Aorta (tissue), 5 donors: Measurements from ENCODE around the gene JMJD8. TPM values are rescaled to one million over a fixed set of nuclear protein-coding genes. Genes with fewer than 3 reads are reported as not detected.
A peak's percentile ranks its signal among the peaks of the same experiment; 100 is the strongest.

Experiments
- ATAC-seq: fragments of 200-7000 bp; cut with Tn5 transposase; one replicate; pipeline ENCODE4 v1.9.1; 2022; ENCODE audit warnings: moderate library complexity; ENCODE audit not compliant: low FRiP score
- DNase-seq, 2 donors: peaks; one replicate each; pipeline ENCODE4 v3.0.0-alpha.2; 2020
- H3K27ac ChIP-seq, 2 donors: one replicate each; pipeline ENCODE4 v1.5.1; 2013; ENCODE audit warnings: low read length in 2 of 2, mild to moderate bottlenecking in 2 of 2, moderate library complexity in 2 of 2, control low read depth in 1 of 2, inconsistent platforms in 1 of 2, low read depth in 1 of 2
- H3K27me3 ChIP-seq, 2 donors: one replicate each; pipeline ENCODE4 v1.6.1; 2013; ENCODE audit warnings: control low read depth in 1 of 2, low read length in 1 of 2, mild to moderate bottlenecking in 1 of 2, moderate library complexity in 1 of 2; ENCODE audit not compliant: insufficient read depth in 2 of 2, control insufficient read depth in 1 of 2
- H3K36me3 ChIP-seq, 2 donors: one replicate each; pipeline ENCODE4 v1.6.1; 2013; ENCODE audit warnings: control low read depth in 1 of 2, low read length in 1 of 2, mild to moderate bottlenecking in 1 of 2; ENCODE audit not compliant: insufficient read depth in 2 of 2, control insufficient read depth in 1 of 2
- H3K4me1 ChIP-seq, 2 donors: one replicate each; pipeline ENCODE4 v1.6.1; 2013; ENCODE audit warnings: low read length in 2 of 2, control low read depth in 1 of 2, mild to moderate bottlenecking in 1 of 2, moderate library complexity in 1 of 2; ENCODE audit not compliant: insufficient read depth in 2 of 2, control insufficient read depth in 1 of 2
- H3K4me3 ChIP-seq, 2 donors: one replicate each; pipeline ENCODE4 v1.5.1; 2013; ENCODE audit warnings: low read length in 2 of 2, control low read depth in 1 of 2, mild to moderate bottlenecking in 1 of 2
- H3K9me3 ChIP-seq: one replicate; pipeline ENCODE4 v1.6.1; 2013; ENCODE audit warnings: mild to moderate bottlenecking, low read length; ENCODE audit not compliant: control insufficient read depth
- WGBS, 2 donors: extraction: QIAGEN DNeasy Blood & Tissue Kit; methylation state at CpG; one replicate each; pipeline ENCODE4 v1.1.7; 2013; 5-methylcytosine and 5-hydroxymethylcytosine counted together
- intact Hi-C, 2 donors: fragments of 100-400 bp; cut with DNase I; formaldehyde crosslinking; loops; one replicate each; pipeline versions ENCODE4 v1.14.2 to v1.15.0; 2022
- polyA plus RNA-seq, 2 donors: library from polyadenylated mRNA; stranded (reverse); fragments of 200-250 nt; gene quantifications; one replicate each; pipeline ENCODE4 v1.2.3, GENCODE V29; 2013
- total RNA-seq, 2 donors: library from RNA; stranded (reverse); fragmentation: NEBNext Ultra II Directional; extraction: Animal tissue kit (Norgen Biotek cat#: 25700); gene quantifications; one replicate each; pipeline ENCODE4 v1.2.1, GENCODE V29; 2021
- donor health status: healthy with polysubstance abuse.
- donor health status: Bipolar disorder and iron deficiency.
- donor health status: DM: no; HTN: no; CAD: no.
- donor health status: DM: no; HTN: no; CAD: no.
- donor health status: DM: yes; HTN: yes; CAD: no.

The JMJD8 gene
- total and polyA plus RNA-seq, 4 donors: 46.1 to 110 (median 53.4) TPM

GRCh38 chr16:718922-719321, 34.8 kb upstream of the JMJD8 start:
- Histone ChIP-seq H3K4me1 (no peaks in the 10 kb centered on the region), H3K36me3 (no peaks in the 10 kb centered on the region), H3K4me3 (no peak overlapping the region), H3K9me3 (no peaks in the 10 kb centered on the region), H3K27ac (no peak overlapping the region), H3K27me3 (no peaks in the 10 kb centered on the region)
- DNase-seq (no peak), ATAC-seq (no peak)
- intact Hi-C loops: loop anchor here in 1 of 2 donors (10.0 kb wide), 1 partner anchor 256 kb away; the partner anchor contains the start of gene LMF1
- WGBS, 2 donors: 84 to 95% methylated on average over 6 of the region's 6 CpGs

- no peak overlapping the region for H3K27ac ChIP-seq
- no peaks in the 10 kb centered on the region for H3K27me3 ChIP-seq
- 94 to 97% methylated on average over 9 of the region's 9 CpGs for WGBS, 2 donors
- no peaks in the 10 kb centered on the region for H3K36me3 ChIP-seq
- intact Hi-C loops: loop anchor here in 1 of 2 donors (10.0 kb wide), 1 partner anchor 256 kb away; the partner anchor contains the start of gene LMF1
- DNase-seq: no peak
- ATAC-seq: no peak
- H3K4me1 ChIP-seq: no peaks in the 10 kb centered on the region
- no peak overlapping the region for H3K4me3 ChIP-seq
- H3K9me3 ChIP-seq: no peaks in the 10 kb centered on the region
Observed at GRCh38 chr16:718389-718788, 34.3 kb upstream of the JMJD8 start.

- ATAC-seq (no peak), DNase-seq (no peak)
- no peaks in the 10 kb centered on the region for H3K9me3 ChIP-seq
- 87% methylated on average over 27 to 32 of the region's 32 CpGs for whole genome bisulfite sequencing, 2 donors
- no peaks in the 10 kb centered on the region for H3K36me3 ChIP-seq
- intact Hi-C loops: loop anchor here in 1 of 2 donors (10.0 kb wide), 1 partner anchor 257 kb away; the partner anchor contains the start of gene LMF1
- no peak overlapping the region for H3K27ac ChIP-seq
- no peaks in the 10 kb centered on the region for H3K27me3 ChIP-seq
- H3K4me1 ChIP-seq: no peaks in the 10 kb centered on the region
- no peak overlapping the region for H3K4me3 ChIP-seq
Observed at GRCh38 chr16:717450-718245, 33.5 kb upstream of the JMJD8 start.

GRCh38 chr16:716768-717325, 32.7 kb upstream of the JMJD8 start:
- Histone ChIP-seq H3K9me3 (no peaks in the 10 kb centered on the region), H3K27ac (no peak overlapping the region), H3K27me3 (no peaks in the 10 kb centered on the region), H3K36me3 (no peaks in the 10 kb centered on the region), H3K4me1 (no peaks in the 10 kb centered on the region), H3K4me3 (no peak overlapping the region)
- 93 to 94% methylated on average over 28 to 29 of the region's 29 CpGs for WGBS, 2 donors
- intact Hi-C loops: loop anchor here in 1 of 2 donors (10.0 kb wide), 1 partner anchor 258 kb away; the partner anchor contains the start of gene LMF1
- DNase-seq (no peak), ATAC-seq (no peak)

- Histone ChIP-seq H3K4me1 (no peaks in the 10 kb centered on the region), H3K36me3 (no peaks in the 10 kb centered on the region), H3K9me3 (no peaks in the 10 kb centered on the region), H3K4me3 (no peak overlapping the region), H3K27me3 (no peaks in the 10 kb centered on the region), H3K27ac (no peak overlapping the region)
- ATAC-seq (no peak), DNase-seq (no peak)
- WGBS, 2 donors: 8 to 13% methylated on average over 12 of the region's 12 CpGs
- intact Hi-C loops: loop anchor here in 1 of 2 donors (10.0 kb wide), 1 partner anchor 259 kb away; the partner anchor contains the start of gene LMF1
Observed at GRCh38 chr16:716200-716568, 32.0 kb upstream of the JMJD8 start.

- DNase-seq (no peak), ATAC-seq (no peak)
- WGBS, 2 donors: 1 to 2% methylated on average over 36 to 74 of the region's 74 CpGs
- Histone ChIP-seq H3K4me3 (peak overlapping the region; percentile 50 to 64), H3K9me3 (no peaks in the 10 kb centered on the region), H3K27ac (no peak overlapping the region), H3K27me3 (no peaks in the 10 kb centered on the region), H3K36me3 (no peaks in the 10 kb centered on the region), H3K4me1 (no peaks in the 10 kb centered on the region)
- intact Hi-C loops: loop anchor here in 1 of 2 donors (10.0 kb wide), 1 partner anchor 259 kb away; the partner anchor contains the start of gene LMF1
Observed at GRCh38 chr16:715477-716199, 31.5 kb upstream of the JMJD8 start.

- intact Hi-C loops: loop anchor here (5.0 to 10.0 kb wide), 3 partner anchors 72 to 342 kb away; partner anchors contain the start of genes CHTF18 (in 1 of the 2), LMF1 (in 1 of the 2) and RPUSD1 (in 1 of the 2)
- Histone ChIP-seq H3K4me3 (peak within 1 kb of the TSS; percentile 50 to 64), H3K36me3 (no peaks in the 10 kb centered on the region), H3K27me3 (no peaks in the 10 kb centered on the region), H3K27ac (no peak within 1 kb of the TSS), H3K9me3 (no peaks in the 10 kb centered on the region), H3K4me1 (no peaks in the 10 kb centered on the region)
- DNase-seq (peak; percentile 94 to 98), ATAC-seq (peak; percentile 91)
- 4 to 7% methylated on average over 59 to 108 of the region's 108 CpGs for WGBS, 2 donors
Observed at GRCh38 chr16:714558-715476, 30.7 kb upstream of the JMJD8 start, which contains the start of gene METRN. Gene METRN (plus strand): TSS chr16:715118. CDS start chr16:715290, 172 bp downstream.
